Mesenchymal stem cell (in vitro differentiated cells and primary cell): ENCODE results near the gene PRELID1.

Source experiments
- DNase-seq: peaks from one replicate; pipeline ENCODE4 v3.0.0-alpha.2; 2013
- H2AFZ ChIP-seq: one replicate; pipeline ENCODE4 v1.6.1; 2013; ENCODE audit warnings: low read depth, mild to moderate bottlenecking, control low read depth, inconsistent platforms, low read length, moderate library complexity
- H2AK5ac ChIP-seq: 2 replicates; pipeline ENCODE4 v1.6.1; 2013; ENCODE audit warnings: low read length, moderate library complexity, mild to moderate bottlenecking, inconsistent platforms; ENCODE audit not compliant: severe bottlenecking
- H2BK120ac ChIP-seq: one replicate; pipeline ENCODE4 v1.6.1; 2013; ENCODE audit warnings: low read depth, mild to moderate bottlenecking, inconsistent platforms, low read length, moderate library complexity
- H2BK12ac ChIP-seq, 2 experiments: one replicate each; pipeline ENCODE4 v1.6.1; 2013; ENCODE audit warnings: inconsistent platforms in 2 of 2, low read length in 2 of 2, mild to moderate bottlenecking in 2 of 2, moderate library complexity in 2 of 2, control low read depth in 1 of 2
- H2BK15ac ChIP-seq: one replicate; pipeline ENCODE4 v1.6.1; 2013; ENCODE audit warnings: mild to moderate bottlenecking, low read depth, inconsistent platforms; ENCODE audit not compliant: poor library complexity, severe bottlenecking
- H2BK5ac ChIP-seq: 2 replicates; pipeline ENCODE4 v1.6.1; 2013; ENCODE audit warnings: low read depth, mild to moderate bottlenecking, low read length, control low read depth, inconsistent platforms; ENCODE audit not compliant: poor library complexity, severe bottlenecking
- H3K14ac ChIP-seq, 2 experiments: one replicate each; pipeline ENCODE4 v1.6.1; 2013; ENCODE audit warnings: inconsistent platforms in 2 of 2, low read length in 2 of 2, control low read depth in 1 of 2, mild to moderate bottlenecking in 1 of 2, moderate library complexity in 1 of 2
- H3K18ac ChIP-seq, 2 experiments: one replicate each; pipeline ENCODE4 v1.6.1; 2013; ENCODE audit warnings: inconsistent platforms in 2 of 2, low read length in 2 of 2, control low read depth in 1 of 2, low read depth in 1 of 2, mild to moderate bottlenecking in 1 of 2
- H3K23ac ChIP-seq, 2 experiments: one replicate each; pipeline ENCODE4 v1.6.1; 2013; ENCODE audit warnings: inconsistent platforms in 2 of 2, low read length in 2 of 2, mild to moderate bottlenecking in 2 of 2, moderate library complexity in 2 of 2, control low read depth in 1 of 2
- H3K27ac ChIP-seq: 2 replicates; pipeline ENCODE4 v1.5.1; 2013; ENCODE audit warnings: mild to moderate bottlenecking, moderate library complexity, low read length, control low read depth, inconsistent platforms; ENCODE audit not compliant: poor library complexity, severe bottlenecking
- H3K27me3 ChIP-seq, 2 experiments: 2 replicates each; pipeline versions ENCODE4 v1.6.1 to v1.7.0; 2013; ENCODE audit warnings: low read length in 2 of 2, mild to moderate bottlenecking in 2 of 2, moderate library complexity in 2 of 2, control low read depth in 1 of 2, inconsistent platforms in 1 of 2; ENCODE audit not compliant: control insufficient read depth in 1 of 2, insufficient read depth in 1 of 2
- H3K36me3 ChIP-seq, 2 experiments: 2 replicates each; pipeline versions ENCODE4 v1.6.1 to v1.7.0; 2013; ENCODE audit warnings: low read length in 2 of 2, control low read depth in 1 of 2, inconsistent platforms in 1 of 2, low read depth in 1 of 2, mild to moderate bottlenecking in 1 of 2; ENCODE audit not compliant: insufficient read depth in 2 of 2, control insufficient read depth in 1 of 2
- H3K4ac ChIP-seq, 2 experiments: one replicate each; pipeline ENCODE4 v1.6.1; 2013; ENCODE audit warnings: inconsistent platforms in 2 of 2, low read length in 2 of 2, mild to moderate bottlenecking in 2 of 2, moderate library complexity in 2 of 2, control low read depth in 1 of 2, low read depth in 1 of 2
- H3K4me1 ChIP-seq: 2 replicates; pipeline ENCODE4 v1.6.1; 2013; ENCODE audit warnings: low read depth, low read length, control low read depth; ENCODE audit not compliant: control insufficient read depth, insufficient read depth
- H3K4me2 ChIP-seq: 2 replicates; pipeline ENCODE4 v1.6.1; 2013; ENCODE audit warnings: low read length, mild to moderate bottlenecking, inconsistent platforms; ENCODE audit not compliant: poor library complexity, severe bottlenecking
- H3K4me3 ChIP-seq, 2 experiments: 2 replicates each; pipeline versions ENCODE4 v1.5.1 to v1.7.0; 2013; ENCODE audit warnings: low read length in 2 of 2, mild to moderate bottlenecking in 2 of 2, control low read depth in 1 of 2, low read depth in 1 of 2; ENCODE audit not compliant: insufficient read depth in 1 of 2
- H3K79me1 ChIP-seq: replicated peaks from 2 replicates; pipeline ENCODE4 v1.6.1; 2013; ENCODE audit warnings: mild to moderate bottlenecking, control low read depth, low read length, inconsistent platforms; ENCODE audit not compliant: poor library complexity, severe bottlenecking
- H3K9ac ChIP-seq: 2 replicates; pipeline ENCODE4 v1.7.0; 2013; ENCODE audit warnings: mild to moderate bottlenecking, low read length, moderate library complexity
- H3K9me3 ChIP-seq: 2 replicates; pipeline ENCODE4 v1.7.0; 2013; ENCODE audit warnings: mild to moderate bottlenecking, low read length; ENCODE audit not compliant: control insufficient read depth
- H4K8ac ChIP-seq: one replicate; pipeline ENCODE4 v1.6.1; 2013; ENCODE audit warnings: inconsistent platforms, mild to moderate bottlenecking, low read length, moderate library complexity
- H4K91ac ChIP-seq: one replicate; pipeline ENCODE4 v1.6.1; 2013; ENCODE audit warnings: mild to moderate bottlenecking, low read length, inconsistent platforms
- WGBS: methylation state at CpG from one replicate; pipeline ENCODE4 v1.1.7; 2013; ENCODE audit warnings: mixed read lengths; 5-methylcytosine and 5-hydroxymethylcytosine counted together

PRELID1 gene

DNA sequence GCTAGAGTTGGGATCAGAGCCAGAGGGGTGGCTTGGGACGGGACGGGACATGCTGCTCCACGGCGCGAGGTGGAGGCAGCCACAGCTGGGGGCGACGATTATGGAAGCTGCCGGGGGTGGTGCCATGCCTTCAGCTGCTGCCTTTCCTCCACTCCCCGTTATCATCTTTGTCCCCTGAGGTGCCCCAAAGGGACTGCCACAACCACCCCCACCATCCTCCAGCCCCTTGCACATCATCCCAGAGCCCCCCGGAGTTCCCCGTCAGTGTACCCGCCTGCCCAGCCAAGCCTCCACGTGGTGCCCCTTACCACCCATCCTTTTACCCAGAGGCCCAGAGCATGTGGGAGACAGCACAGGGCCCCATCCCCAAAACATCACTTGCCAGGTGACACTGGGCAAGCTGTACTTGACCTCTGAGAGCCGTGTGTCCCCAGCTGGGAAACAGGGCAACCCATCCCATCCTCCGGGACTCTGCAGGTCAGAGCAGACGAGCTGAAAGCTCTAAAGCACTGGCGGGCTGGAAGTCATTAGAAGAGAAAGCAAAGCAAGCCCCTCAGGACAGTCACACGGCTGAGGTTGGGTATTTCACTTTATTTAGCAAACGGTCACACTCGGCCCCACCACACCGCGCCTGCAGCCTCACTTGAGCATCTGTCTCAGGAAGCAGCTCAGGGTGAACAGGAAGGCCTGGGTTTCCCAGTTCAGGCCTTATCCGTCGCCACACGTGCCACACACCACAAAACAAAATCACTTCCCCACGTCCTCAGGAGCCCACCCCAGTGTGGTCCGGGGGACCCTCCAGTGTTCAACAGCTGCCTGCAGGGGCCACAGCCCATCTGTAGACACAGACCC lies 27.6 kb downstream of the PRELID1 start:
- Histone ChIP-seq H3K23ac (no peak overlapping the region), H3K14ac (no peak overlapping the region), H3K4ac (no peak overlapping the region), H3K79me1 (peaks cover 40% of the 10 kb centered on the region), H4K8ac (no peak overlapping the region), H3K27me3 (no peaks in the 10 kb centered on the region), H2BK5ac (no peak overlapping the region), H3K9me3 (no peaks in the 10 kb centered on the region), H3K4me2 (no peak overlapping the region), H3K27ac (no peak overlapping the region), H2BK12ac (no peak overlapping the region), H2AFZ (no peak overlapping the region), H3K18ac (no peak overlapping the region), H3K9ac (no peak overlapping the region), H3K4me3 (no peak overlapping the region), H3K4me1 (peaks cover 16% of the 10 kb centered on the region), H4K91ac (no peak overlapping the region), H2BK120ac (no peak overlapping the region), H3K36me3 (peaks cover 65 to 66% of the 10 kb centered on the region in 2 experiments), H2AK5ac (no peak overlapping the region), H2BK15ac (no peak overlapping the region)
- DNase-seq: no peak
- 92% methylated on average over 25 of the region's 27 CpGs for WGBS

DNA sequence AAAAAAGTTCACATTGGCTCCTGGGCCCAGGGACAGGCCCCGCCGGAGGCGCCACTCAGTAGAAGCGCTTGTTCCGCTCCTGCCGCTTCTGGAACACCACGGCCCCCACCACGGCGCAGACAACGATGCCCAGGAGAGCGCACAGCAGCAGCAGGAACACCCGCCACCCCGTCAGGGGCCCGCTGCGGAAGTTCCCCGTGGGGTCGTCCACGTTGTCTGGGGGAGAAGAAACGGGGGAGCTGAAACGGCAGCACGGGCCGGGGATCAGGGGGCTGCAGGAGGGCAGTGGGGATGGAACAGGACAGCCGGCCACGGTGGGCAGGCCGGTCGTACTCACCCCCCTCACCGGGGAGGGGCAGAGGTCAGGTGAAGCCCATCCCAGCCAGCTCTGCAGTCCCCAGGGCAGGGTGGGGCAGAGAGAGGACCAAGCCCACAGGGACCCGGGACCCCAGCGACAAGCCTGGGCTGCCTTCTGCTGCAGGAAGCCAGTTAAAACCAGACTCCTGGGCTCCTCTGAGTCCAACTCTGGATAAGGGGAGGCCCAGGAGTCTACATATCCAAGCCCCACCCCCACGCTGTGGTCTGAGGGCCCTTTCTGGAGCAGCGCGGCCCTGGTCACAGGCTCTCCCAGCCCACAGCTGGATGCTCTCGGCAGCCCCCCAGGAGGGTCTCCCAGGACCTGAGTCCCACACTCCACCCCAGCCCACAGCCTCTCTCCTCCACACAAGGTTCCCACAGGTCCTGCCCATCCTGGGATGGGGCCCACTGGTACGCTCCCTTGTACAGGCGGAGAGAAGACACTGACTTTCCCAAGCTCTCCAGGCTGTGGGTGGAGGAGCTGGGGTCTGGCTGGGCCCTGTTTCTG lies 28.7 kb downstream of the PRELID1 start:
- Histone ChIP-seq H3K9me3 (no peaks in the 10 kb centered on the region), H2BK15ac (no peak overlapping the region)

DNA sequence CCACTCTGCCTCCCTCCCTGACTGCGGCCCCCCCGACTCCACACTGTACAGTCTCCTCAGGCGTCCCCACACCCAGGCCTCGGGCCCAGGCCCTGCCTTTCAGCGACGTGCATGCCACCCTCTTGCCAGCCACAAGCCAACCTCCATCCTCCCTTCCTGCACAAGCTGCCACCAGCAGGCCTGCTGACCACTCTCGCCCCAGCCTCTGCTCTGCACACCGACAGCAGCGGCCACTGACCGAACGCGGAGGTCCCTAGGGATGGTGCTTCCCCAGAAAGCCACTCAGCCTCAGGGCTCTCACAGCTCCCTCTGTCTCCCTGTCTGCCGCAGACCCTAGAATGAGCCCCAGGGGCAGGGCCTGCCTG lies 29.3 kb downstream of the PRELID1 start:
- Histone ChIP-seq H3K4me1 (peaks cover 7% of the 10 kb centered on the region), H3K27me3 (no peaks in the 10 kb centered on the region), H3K9ac (no peak overlapping the region), H2AK5ac (no peak overlapping the region), H4K91ac (no peak overlapping the region), H3K27ac (no peak overlapping the region), H2AFZ (no peak overlapping the region), H2BK120ac (no peak overlapping the region), H2BK12ac (no peak overlapping the region), H2BK5ac (no peak overlapping the region), H4K8ac (no peak overlapping the region), H3K23ac (no peak overlapping the region), H3K14ac (no peak overlapping the region), H3K79me1 (peaks cover 51% of the 10 kb centered on the region), H3K9me3 (no peaks in the 10 kb centered on the region), H3K4me2 (no peak overlapping the region), H3K4me3 (no peak overlapping the region), H3K4ac (no peak overlapping the region), H2BK15ac (no peak overlapping the region), H3K36me3 (peaks cover 81 to 82% of the 10 kb centered on the region in 2 experiments), H3K18ac (no peak overlapping the region)
- no peak for DNase-seq
- WGBS: 95% methylated on average over 13 of the region's 13 CpGs

More for the DNA sequence above, 28.7 kb downstream of the PRELID1 start:
- H3K4me1 ChIP-seq: peaks cover 11% of the 10 kb centered on the region
- H2BK120ac ChIP-seq: no peak overlapping the region
- no peak overlapping the region for H3K4me2 ChIP-seq
- no peak overlapping the region for H2AFZ ChIP-seq
- H3K14ac ChIP-seq: no peak overlapping the region
- no peak overlapping the region for H2BK5ac ChIP-seq
- H3K27ac ChIP-seq: no peak overlapping the region
- DNase-seq: no peak
- H3K79me1 ChIP-seq: peaks cover 47% of the 10 kb centered on the region
- H3K36me3 ChIP-seq: peaks cover 75 to 76% of the 10 kb centered on the region in 2 experiments
- H3K4me3 ChIP-seq: no peak overlapping the region
- 97% methylated on average over 35 of the region's 35 CpGs for WGBS
- no peak overlapping the region for H3K9ac ChIP-seq
- no peak overlapping the region for H4K91ac ChIP-seq
- H4K8ac ChIP-seq: no peak overlapping the region
- no peak overlapping the region for H3K23ac ChIP-seq
- no peak overlapping the region for H3K4ac ChIP-seq
- no peak overlapping the region for H2AK5ac ChIP-seq
- no peak overlapping the region for H3K18ac ChIP-seq
- no peaks in the 10 kb centered on the region for H3K27me3 ChIP-seq
- no peak overlapping the region for H2BK12ac ChIP-seq
